KBM-7 (cell line): ENCODE data around the gene IL1RL2.
A peak's percentile ranks its signal among the peaks of the same experiment; 100 is the strongest.

ENCODE experiments used
- DNase-seq: peaks from one replicate; pipeline ENCODE4 v3.0.0-alpha.2; 2015
- in situ Hi-C: fragments of 300-500 bp; cut with MboI; formaldehyde crosslinking; loops from 2 replicates; pipeline ENCODE4 v1.14.3; 2020; ENCODE audit warnings: low sequenced_read_pairs, low pct_unique_long_range_greater_than_20kb, mixed read lengths

IL1RL2 gene

GRCh38 chr2:102233132-102233884 lies 46.5 kb downstream of the IL1RL2 start:
- in situ Hi-C loops = no loop called here
- no peak for DNase-seq

DNA sequence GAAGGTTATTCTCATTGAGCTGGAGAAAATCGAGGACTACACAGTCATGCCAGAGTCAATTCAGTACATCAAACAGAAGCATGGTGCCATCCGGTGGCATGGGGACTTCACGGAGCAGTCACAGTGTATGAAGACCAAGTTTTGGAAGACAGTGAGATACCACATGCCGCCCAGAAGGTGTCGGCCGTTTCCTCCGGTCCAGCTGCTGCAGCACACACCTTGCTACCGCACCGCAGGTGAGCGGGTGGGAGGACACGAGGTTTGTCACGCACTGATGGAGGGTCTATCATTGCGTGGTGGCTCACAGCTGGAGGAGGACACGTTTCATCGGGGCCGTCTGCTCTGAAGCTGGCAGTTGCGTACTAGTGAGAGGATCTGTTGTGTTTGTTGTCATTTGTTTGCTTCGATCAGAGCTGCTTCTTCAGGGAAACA lies 48.2 kb downstream of the IL1RL2 start:
- in situ Hi-C loops = no loop called here
- no peak for DNase-seq

DNA sequence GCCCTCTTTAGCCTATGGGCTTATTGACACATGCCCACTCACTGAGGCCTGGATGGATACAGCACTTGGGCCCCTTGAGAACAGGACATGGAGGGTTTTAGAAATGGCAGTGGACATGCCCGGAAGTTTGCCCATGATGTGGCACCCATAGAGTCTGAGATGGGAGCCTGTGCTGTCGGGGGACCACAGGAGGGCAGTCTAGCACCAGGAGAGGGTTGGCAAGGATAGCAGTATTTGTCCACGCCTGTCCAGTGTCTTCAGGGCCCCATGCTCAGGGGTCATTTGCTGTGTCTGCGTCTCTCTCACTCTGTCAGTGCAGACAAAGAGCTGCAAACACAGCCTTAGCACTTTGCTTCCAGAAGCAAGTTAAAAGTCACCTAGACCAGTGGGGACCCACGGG lies 48.7 kb downstream of the IL1RL2 start:
- peak; percentile 51 for DNase-seq

DNA sequence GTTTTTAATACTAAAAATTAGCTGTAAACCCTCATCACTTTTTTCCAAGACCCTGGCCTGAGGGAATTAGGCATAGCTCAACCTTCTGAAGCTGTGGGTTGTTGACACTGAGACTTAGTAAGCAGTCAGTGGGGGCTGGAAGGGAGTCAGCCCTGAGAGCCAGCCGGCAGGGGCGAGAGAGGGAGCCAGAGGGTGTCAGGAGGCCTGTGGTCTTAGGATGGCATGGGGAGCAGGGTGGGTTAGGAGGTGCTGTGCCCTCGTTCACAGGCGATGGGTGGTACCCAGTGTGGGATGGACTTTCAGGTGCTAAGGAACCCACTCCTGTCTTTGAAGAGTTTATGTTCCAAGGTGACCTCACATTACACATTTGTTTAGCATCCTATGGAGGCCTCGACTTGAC lies 49.3 kb downstream of the IL1RL2 start:
- in situ Hi-C loops = no loop called here
- DNase-seq = no peak

More for the DNA sequence above, 48.7 kb downstream of the IL1RL2 start:
- in situ Hi-C loops = no loop called here

- in situ Hi-C loops = no loop called here
These were observed 50.4 kb downstream of the IL1RL2 start for GRCh38 chr2:102237176-102237575.

GRCh38 chr2:102238039-102238756 lies 51.4 kb downstream of the IL1RL2 start:
- no peak for DNase-seq
- in situ Hi-C loops = no loop called here

More at GRCh38 chr2:102237176-102237575, 50.4 kb downstream of the IL1RL2 start:
- DNase-seq = no peak

- in situ Hi-C loops = no loop called here
- no peak for DNase-seq
These were observed 52.0 kb downstream of the IL1RL2 start for GRCh38 chr2:102238778-102239177.

DNA sequence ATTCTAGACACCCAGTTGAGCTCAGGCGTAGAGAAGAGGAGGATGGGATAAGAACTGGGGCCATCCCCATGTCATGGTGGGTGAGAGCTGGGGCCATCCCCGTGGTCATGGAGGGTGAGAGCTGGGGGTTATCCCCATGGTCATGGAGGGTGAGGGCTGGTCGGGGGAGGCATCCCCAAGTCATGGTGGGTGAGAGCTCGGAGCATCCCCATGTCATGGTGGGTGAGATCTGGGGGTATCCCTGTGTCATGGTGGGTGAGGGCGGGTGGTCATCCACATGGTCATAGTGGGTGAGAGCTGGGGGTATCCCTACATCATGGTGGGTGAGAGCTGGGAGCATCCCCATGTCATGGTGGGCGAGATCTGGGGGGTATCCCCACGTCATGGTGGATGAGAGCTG lies 52.5 kb downstream of the IL1RL2 start:
- no peak for DNase-seq
- in situ Hi-C loops = no loop called here

GRCh38 chr2:102240640-102241370 lies 54.0 kb downstream of the IL1RL2 start:
- DNase-seq = peak; percentile 88
- in situ Hi-C loops = no loop called here

DNA sequence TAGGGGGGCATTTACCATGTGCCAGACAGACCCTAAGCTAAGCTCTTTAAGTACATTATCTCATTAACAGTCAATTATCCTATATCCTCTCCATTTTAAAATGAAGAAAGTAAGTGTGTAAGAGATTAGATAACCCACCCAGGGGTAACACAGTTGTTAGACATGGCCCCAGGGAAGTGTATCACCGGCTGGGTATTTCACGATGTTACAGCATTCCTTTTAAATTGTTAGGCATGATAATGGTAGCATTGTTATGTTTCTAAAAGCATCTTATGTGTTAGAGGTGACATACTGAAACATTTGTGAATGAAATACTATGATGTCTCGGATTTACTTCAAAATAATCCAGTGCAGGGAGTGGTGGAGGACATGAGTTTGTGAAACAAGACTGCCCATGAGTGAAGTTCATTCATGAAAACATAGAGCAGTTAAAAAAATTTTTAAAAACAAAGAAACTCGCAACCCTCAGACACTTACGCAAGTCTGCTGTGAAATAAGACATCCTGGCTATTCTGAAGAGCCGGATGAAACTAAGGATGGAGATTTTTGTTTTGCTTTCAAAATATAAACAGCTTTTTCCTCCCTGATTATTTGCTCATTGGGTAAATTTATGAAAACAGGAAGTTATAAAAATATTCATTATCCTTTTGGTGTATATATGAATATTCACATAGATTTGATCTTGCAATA lies 54.9 kb downstream of the IL1RL2 start:
- DNase-seq = no peak
- in situ Hi-C loops = no loop called here

DNA sequence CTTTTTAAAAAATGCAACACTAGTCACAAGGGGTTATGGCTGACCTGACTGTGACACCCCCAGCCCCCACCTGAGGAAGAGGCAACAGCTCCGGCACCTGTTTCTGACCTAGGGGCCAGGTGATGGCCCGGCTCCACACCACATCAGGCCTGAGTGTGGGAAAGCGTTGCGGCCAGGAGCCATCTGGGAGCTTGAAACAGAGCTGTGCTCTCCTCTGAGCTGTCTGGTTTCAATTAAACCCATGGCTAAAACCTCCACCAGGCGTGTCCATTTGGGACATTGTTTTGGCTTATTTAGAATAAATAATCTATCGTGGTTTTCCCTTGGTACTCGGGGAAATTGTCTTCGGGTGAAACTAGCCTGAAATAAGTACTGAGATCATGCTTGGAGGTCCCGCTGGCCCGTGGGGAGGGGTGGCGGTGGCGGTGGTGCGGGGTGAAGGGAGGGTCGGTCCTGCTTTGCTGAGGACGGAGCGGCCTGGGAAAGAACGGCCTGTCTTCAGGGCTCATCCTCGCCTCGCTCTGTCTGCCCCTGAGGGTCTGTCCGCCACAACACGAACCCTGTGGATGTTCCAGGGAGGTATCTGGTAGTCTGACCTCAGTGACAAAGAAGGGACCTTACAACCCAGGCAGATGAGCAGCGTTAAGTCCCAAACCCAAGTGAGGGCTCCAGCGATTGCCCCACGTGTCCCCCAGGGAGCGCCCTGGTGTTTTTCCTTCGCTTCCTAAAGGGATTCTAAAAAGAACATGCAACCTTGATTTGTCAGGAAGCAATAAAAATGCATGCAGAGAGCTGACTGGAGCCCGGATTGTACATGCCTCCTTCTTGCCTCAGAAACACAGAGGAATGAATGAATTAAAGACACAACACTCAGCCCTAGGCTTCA lies 58.7 kb downstream of the IL1RL2 start:
- DNase-seq = no peak
- in situ Hi-C loops = no loop called here

- in situ Hi-C loops = loop anchor here (10.0 kb wide), 1 partner anchor 194 kb away; no protein-coding TSS in a partner anchor
- no peak for DNase-seq
These were observed 63.5 kb downstream of the IL1RL2 start for GRCh38 chr2:102250278-102250821.

DNA sequence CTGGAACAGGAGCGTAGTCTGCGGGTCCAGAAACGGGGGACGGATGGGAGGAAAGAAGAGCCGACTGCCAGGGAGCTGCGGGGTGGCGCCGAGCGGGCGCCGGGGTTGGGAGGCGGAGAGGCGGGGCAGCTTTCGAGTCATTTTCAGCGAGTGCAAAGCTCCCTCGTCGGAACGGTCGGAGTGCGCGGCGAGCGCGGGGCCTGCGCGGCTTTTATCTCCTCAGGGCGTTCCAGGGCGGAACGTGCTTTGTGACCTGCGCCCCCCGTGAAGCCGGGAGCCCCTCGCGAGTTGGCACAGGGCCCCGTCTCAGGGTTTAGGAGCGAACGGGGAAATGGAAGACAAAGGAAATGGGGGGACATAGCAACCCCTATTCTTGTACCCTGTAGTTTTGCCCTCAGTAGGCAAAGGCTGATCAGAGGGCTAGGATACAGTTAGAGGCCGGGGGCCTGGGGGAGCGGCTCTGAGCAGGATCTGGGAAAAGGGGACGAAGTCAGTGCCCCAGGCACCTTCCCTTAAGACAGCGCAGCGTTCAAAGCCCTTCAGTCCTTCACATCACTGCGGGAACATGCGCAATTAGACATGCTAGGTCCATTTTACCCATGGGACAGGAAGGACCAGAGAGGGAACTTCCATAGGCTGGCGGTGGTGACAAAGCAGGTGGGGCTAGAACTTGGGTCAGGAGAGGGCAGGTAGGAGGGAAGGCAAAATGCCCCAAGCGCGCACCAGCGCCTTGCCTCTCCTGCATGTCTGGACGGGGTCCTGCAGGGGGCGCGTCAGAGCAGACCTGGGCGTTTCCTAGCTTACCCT lies 64.4 kb downstream of the IL1RL2 start:
- DNase-seq = no peak
- in situ Hi-C loops = loop anchor here (10.0 kb wide), 1 partner anchor 194 kb away; no protein-coding TSS in a partner anchor

DNA sequence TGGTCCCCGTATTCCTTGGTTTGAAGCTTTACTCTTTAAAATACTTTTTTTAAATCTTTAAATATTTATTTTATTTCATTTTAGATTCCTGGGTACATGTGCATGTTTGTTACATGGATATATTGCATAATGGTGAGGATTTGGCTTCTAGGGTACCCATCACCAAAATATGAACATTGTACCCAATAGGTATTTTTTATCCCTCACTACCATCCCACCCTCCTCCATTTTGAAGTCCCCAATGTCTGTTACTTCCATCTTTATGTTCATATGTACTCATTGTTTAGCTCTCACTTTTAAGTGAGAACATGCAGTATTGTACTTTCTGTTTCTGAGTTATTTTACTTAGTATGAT lies 65.0 kb downstream of the IL1RL2 start:
- DNase-seq = no peak

DNA sequence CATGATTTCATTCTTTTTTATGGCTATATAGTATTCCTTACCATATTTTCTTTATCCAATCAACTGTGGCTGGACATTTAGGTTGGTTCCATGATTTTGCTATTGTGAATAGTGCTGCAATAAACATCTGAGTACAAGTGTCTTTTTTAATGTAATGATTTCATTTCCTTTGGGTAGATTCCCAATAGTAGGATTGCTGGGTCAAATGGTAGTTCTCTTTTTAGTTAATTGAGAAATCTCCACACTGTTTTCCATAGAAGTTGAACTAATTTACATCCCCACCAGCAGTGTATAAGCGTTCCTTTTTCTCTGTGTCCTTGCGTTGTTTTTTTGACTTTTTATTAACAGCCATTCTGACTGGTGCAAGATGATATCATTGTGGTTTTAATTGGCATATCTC lies 65.4 kb downstream of the IL1RL2 start:
- no peak for DNase-seq
- in situ Hi-C loops = loop anchor here (10.0 kb wide), 1 partner anchor 193 kb away; no protein-coding TSS in a partner anchor

More for the DNA sequence above, 65.0 kb downstream of the IL1RL2 start:
- in situ Hi-C loops = loop anchor here (10.0 kb wide), 1 partner anchor 193 kb away; no protein-coding TSS in a partner anchor

GRCh38 chr2:102253140-102253752 lies 66.4 kb downstream of the IL1RL2 start:
- no peak for DNase-seq
- in situ Hi-C loops = loop anchor here (10.0 kb wide), 1 partner anchor 192 kb away; no protein-coding TSS in a partner anchor

- no peak for DNase-seq
- in situ Hi-C loops = loop anchor here (10.0 kb wide), 1 partner anchor 191 kb away; no protein-coding TSS in a partner anchor
These were observed 66.9 kb downstream of the IL1RL2 start for GRCh38 chr2:102253753-102254150.
